Measurements from ENCODE around the gene HEXIM2.

- TF ChIP-seq, protein P1, sequence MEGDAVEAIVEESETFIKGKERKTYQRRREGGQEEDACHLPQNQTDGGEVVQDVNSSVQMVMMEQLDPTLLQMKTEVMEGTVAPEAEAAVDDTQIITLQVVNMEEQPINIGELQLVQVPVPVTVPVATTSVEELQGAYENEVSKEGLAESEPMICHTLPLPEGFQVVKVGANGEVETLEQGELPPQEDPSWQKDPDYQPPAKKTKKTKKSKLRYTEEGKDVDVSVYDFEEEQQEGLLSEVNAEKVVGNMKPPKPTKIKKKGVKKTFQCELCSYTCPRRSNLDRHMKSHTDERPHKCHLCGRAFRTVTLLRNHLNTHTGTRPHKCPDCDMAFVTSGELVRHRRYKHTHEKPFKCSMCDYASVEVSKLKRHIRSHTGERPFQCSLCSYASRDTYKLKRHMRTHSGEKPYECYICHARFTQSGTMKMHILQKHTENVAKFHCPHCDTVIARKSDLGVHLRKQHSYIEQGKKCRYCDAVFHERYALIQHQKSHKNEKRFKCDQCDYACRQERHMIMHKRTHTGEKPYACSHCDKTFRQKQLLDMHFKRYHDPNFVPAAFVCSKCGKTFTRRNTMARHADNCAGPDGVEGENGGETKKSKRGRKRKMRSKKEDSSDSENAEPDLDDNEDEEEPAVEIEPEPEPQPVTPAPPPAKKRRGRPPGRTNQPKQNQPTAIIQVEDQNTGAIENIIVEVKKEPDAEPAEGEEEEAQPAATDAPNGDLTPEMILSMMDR (IDR thresholded peaks at IDR 0.05): no peak
- no peak for TF ChIP-seq EP300 (IDR thresholded peaks at IDR 0.05)
Measured at GRCh38 chr17:45129940-45130680, 31.6 kb upstream of the HEXIM2 start.

Measured in gastroesophageal sphincter (tissue), 3 donors.